GM19035 (cell line): ENCODE results near the gene CFAP46.
"Not testable (repeated sequence)": the region's sequence is repeated elsewhere in the genome, so short reads cannot be mapped to it uniquely, and the experiment has no call there.

ENCODE experiments used
- ATAC-seq: cut with Tn5 transposase; IDR thresholded peaks from one replicate; pipeline ENCODE4 v1.9.1; 2021; ENCODE audit not compliant: unreplicated experiment

Gene CFAP46

GRCh38 chr10:132929480-132929879 is 12.9 kb downstream of the CFAP46 start:
- no peak for ATAC-seq

GRCh38 chr10:132928261-132928660 is 14.1 kb downstream of the CFAP46 start:
- no peak for ATAC-seq

- no peak for ATAC-seq
Observed at GRCh38 chr10:132927824-132928223, 14.5 kb downstream of the CFAP46 start.

GRCh38 chr10:132926777-132927650 is 15.4 kb downstream of the CFAP46 start:
- no peak for ATAC-seq

- ATAC-seq, result no peak
Observed at GRCh38 chr10:132926070-132926469, 16.3 kb downstream of the CFAP46 start.

- ATAC-seq, result no peak
Observed at GRCh38 chr10:132925614-132926013, 16.8 kb downstream of the CFAP46 start.

- ATAC-seq, result no peak
Observed at GRCh38 chr10:132925071-132925561, 17.3 kb downstream of the CFAP46 start.

- no peak for ATAC-seq
Observed at GRCh38 chr10:132924046-132924952, 18.1 kb downstream of the CFAP46 start.

GRCh38 chr10:132923384-132923783 is 19.0 kb downstream of the CFAP46 start:
- ATAC-seq, result not testable (repeated sequence)

GRCh38 chr10:132922872-132923271 is 19.5 kb downstream of the CFAP46 start:
- no peak for ATAC-seq

GRCh38 chr10:132921818-132922807 is 20.3 kb downstream of the CFAP46 start:
- no peak for ATAC-seq

GRCh38 chr10:132921086-132921485 is 21.3 kb downstream of the CFAP46 start:
- no peak for ATAC-seq

- no peak for ATAC-seq
Observed at GRCh38 chr10:132920101-132920925, 22.1 kb downstream of the CFAP46 start.

GRCh38 chr10:132919374-132920100 is 22.8 kb downstream of the CFAP46 start:
- no peak for ATAC-seq

GRCh38 chr10:132918617-132919373 is 23.6 kb downstream of the CFAP46 start:
- no peak for ATAC-seq

GRCh38 chr10:132918264-132918616 is 24.1 kb downstream of the CFAP46 start:
- no peak for ATAC-seq

- no peak for ATAC-seq
Observed at GRCh38 chr10:132916956-132917666, 25.3 kb downstream of the CFAP46 start.

- no peak for ATAC-seq
Observed at GRCh38 chr10:132916421-132916841, 25.9 kb downstream of the CFAP46 start.
